CD14-positive monocyte (primary cell): ENCODE measurements around the gene RASA2. TPM values are rescaled to one million over a fixed set of nuclear protein-coding genes. Genes with fewer than 3 reads are reported as not detected.
A peak's percentile ranks its signal among the peaks of the same experiment; 100 is the strongest.

Experiments used
- DNase-seq, 3 donors: peaks; one replicate each; pipeline ENCODE4 v3.0.0-alpha.2; 2011 to 2022
- H2AFZ ChIP-seq: 2 replicates; pipeline ENCODE4 v1.6.0; 2012; ENCODE audit warnings: mild to moderate bottlenecking, low read depth, low read length, inconsistent platforms; ENCODE audit not compliant: insufficient read depth, poor library complexity, severe bottlenecking
- H3K27ac ChIP-seq, 2 donors: 1 replicate in 1 of 2; 2 replicates in 1 of 2; pipeline ENCODE4 v1.5.1; 2012 to 2013; ENCODE audit warnings: low read length in 2 of 2, control low read depth in 1 of 2, inconsistent platforms in 1 of 2, low read depth in 1 of 2, mild to moderate bottlenecking in 1 of 2
- H3K27me3 ChIP-seq, 2 donors: one replicate each; pipeline versions ENCODE4 v1.6.0 to v1.6.1; 2011 to 2013; ENCODE audit warnings: low read length in 2 of 2; ENCODE audit not compliant: control insufficient read depth in 2 of 2, insufficient read depth in 2 of 2
- H3K36me3 ChIP-seq, 2 donors: replicated peaks in 1 of 2; 1 replicate in 1 of 2; 2 replicates in 1 of 2; pipeline versions ENCODE4 v1.5.1 to v1.6.1; 2012 to 2013; ENCODE audit warnings: low read length in 2 of 2, control low read depth in 1 of 2, inconsistent platforms in 1 of 2, mild to moderate bottlenecking in 1 of 2; ENCODE audit not compliant: insufficient read depth in 2 of 2, control insufficient read depth in 1 of 2
- H3K4me1 ChIP-seq, 2 donors: 1 replicate in 1 of 2; 2 replicates in 1 of 2; pipeline versions ENCODE4 v1.5.1 to v1.6.1; 2012 to 2013; ENCODE audit warnings: low read length in 2 of 2, control low read depth in 1 of 2, inconsistent platforms in 1 of 2, mild to moderate bottlenecking in 1 of 2, moderate library complexity in 1 of 2; ENCODE audit not compliant: insufficient read depth in 2 of 2, control insufficient read depth in 1 of 2
- H3K4me2 ChIP-seq: replicated peaks from 2 replicates; pipeline ENCODE3; 2012; ENCODE audit warnings: low read length, moderate library complexity, mild to moderate bottlenecking; ENCODE audit not compliant: poor library complexity, severe bottlenecking; ENCODE audit errors: extremely low read depth
- H3K4me3 ChIP-seq, 3 experiments: fragments of 200-600 bp in 1 of 3; sonication (generic) in 1 of 3; replicated peaks in 1 of 3; 1 replicate in 2 of 3; 2 replicates in 1 of 3; pipeline ENCODE4 v1.5.1; 2011 to 2013; ENCODE audit warnings: low read length in 3 of 3, mild to moderate bottlenecking in 3 of 3, control low read depth in 2 of 3, low read depth in 2 of 3, inconsistent platforms in 1 of 3, moderate library complexity in 1 of 3
- H3K79me2 ChIP-seq: 2 replicates; pipeline ENCODE4 v1.6.0; 2012; ENCODE audit warnings: mild to moderate bottlenecking, control low read depth, inconsistent platforms, low read length, moderate library complexity; ENCODE audit not compliant: insufficient read depth
- H3K9ac ChIP-seq: 2 replicates; pipeline ENCODE4 v1.6.0; 2017; ENCODE audit warnings: low read length, mild to moderate bottlenecking; ENCODE audit not compliant: insufficient read depth, poor library complexity, severe bottlenecking
- H3K9me3 ChIP-seq, 2 donors: replicated peaks in 1 of 2; 1 replicate in 1 of 2; 2 replicates in 1 of 2; pipeline versions ENCODE4 v1.5.1 to v1.6.1; 2012 to 2013; ENCODE audit warnings: low read length in 2 of 2, control low read depth in 1 of 2; ENCODE audit not compliant: control insufficient read depth in 1 of 2, insufficient read depth in 1 of 2
- H4K20me1 ChIP-seq: 2 replicates; pipeline ENCODE4 v1.6.0; 2012; ENCODE audit warnings: mild to moderate bottlenecking, low read length, control low read depth, moderate library complexity; ENCODE audit not compliant: insufficient read depth
- H3K27ac Mint-ChIP-seq, 7 donors: one replicate each; pipeline ENCODE4 v1.8.0; 2020; ENCODE audit warnings: mild to moderate bottlenecking in 7 of 7, mixed read lengths in 7 of 7, moderate library complexity in 6 of 7, inconsistent platforms in 2 of 7
- H3K27me3 Mint-ChIP-seq, 3 donors: one replicate each; pipeline ENCODE4 v1.8.0; 2021 to 2022; ENCODE audit warnings: low read depth in 3 of 3, mild to moderate bottlenecking in 3 of 3, mixed read lengths in 3 of 3, moderate library complexity in 3 of 3, inconsistent platforms in 1 of 3
- H3K36me3 Mint-ChIP-seq, 2 donors: one replicate each; pipeline ENCODE4 v1.8.0; 2020; ENCODE audit warnings: mixed read lengths in 2 of 2, inconsistent platforms in 1 of 2, mild to moderate bottlenecking in 1 of 2
- H3K4me1 Mint-ChIP-seq: one replicate; pipeline ENCODE4 v1.8.0; 2020; ENCODE audit warnings: mild to moderate bottlenecking, mixed read lengths
- H3K4me3 Mint-ChIP-seq, 2 donors: one replicate each; pipeline ENCODE4 v1.8.0; 2020; ENCODE audit warnings: mild to moderate bottlenecking in 2 of 2, mixed read lengths in 2 of 2, moderate library complexity in 1 of 2
- H3K9me3 Mint-ChIP-seq, 7 donors: one replicate each; pipeline ENCODE4 v1.8.0; 2020 to 2022; ENCODE audit warnings: mixed read lengths in 7 of 7, mild to moderate bottlenecking in 6 of 7, moderate library complexity in 6 of 7, inconsistent platforms in 2 of 7
- CTCF ChIP-seq: fragments of 200-600 bp; IDR thresholded peaks from one replicate; pipeline ENCODE4 v1.8.0; 2022; ENCODE audit warnings: antibody characterized with exemption, mild to moderate bottlenecking
- WGBS: methylation state at CpG from one replicate; pipeline ENCODE4 v1.1.5; 2013; ENCODE audit warnings: missing lambda C conversion rate; ENCODE audit not compliant: insufficient coverage; 5-methylcytosine and 5-hydroxymethylcytosine counted together
- intact Hi-C, 2 donors: fragments of 100-400 bp; cut with micrococcal nuclease; formaldehyde crosslinking; loops; one replicate each; pipeline versions ENCODE4 v1.15.0 to v1.15.1; 2023
- polyA minus RNA-seq: library from RNA; depleted of rRNA, polyadenylated mRNA; stranded (reverse); fragments of >200 nt; gene quantifications from 2 replicates; pipeline ENCODE4 v1.2.3, GENCODE V29; 2012
- polyA plus RNA-seq, 3 donors: library from polyadenylated mRNA; depleted of rRNA in 1 of 3; unstranded in 2 of 3; stranded (reverse) in 1 of 3; fragments of 300-500 nt in 2 of 3; fragments of >200 nt in 1 of 3; fragmentation: Illumina TruSeq in 2 of 3; gene quantifications; 1 replicate in 2 of 3; 2 replicates in 1 of 3; pipeline ENCODE4 v1.2.3, GENCODE V29; 2012 to 2021
- total RNA-seq, 12 experiments: library from RNA in 1 of 12; stranded (reverse) in 1 of 12; fragments of 120-200 nt in 1 of 12; gene quantifications; one replicate each; pipeline ENCODE4 v1.2.4 and lab custom pipeline; 2013 to 2026; ENCODE audit warnings: mixed read lengths in 6 of 12, inconsistent platforms in 1 of 12

Gene RASA2, protein sequence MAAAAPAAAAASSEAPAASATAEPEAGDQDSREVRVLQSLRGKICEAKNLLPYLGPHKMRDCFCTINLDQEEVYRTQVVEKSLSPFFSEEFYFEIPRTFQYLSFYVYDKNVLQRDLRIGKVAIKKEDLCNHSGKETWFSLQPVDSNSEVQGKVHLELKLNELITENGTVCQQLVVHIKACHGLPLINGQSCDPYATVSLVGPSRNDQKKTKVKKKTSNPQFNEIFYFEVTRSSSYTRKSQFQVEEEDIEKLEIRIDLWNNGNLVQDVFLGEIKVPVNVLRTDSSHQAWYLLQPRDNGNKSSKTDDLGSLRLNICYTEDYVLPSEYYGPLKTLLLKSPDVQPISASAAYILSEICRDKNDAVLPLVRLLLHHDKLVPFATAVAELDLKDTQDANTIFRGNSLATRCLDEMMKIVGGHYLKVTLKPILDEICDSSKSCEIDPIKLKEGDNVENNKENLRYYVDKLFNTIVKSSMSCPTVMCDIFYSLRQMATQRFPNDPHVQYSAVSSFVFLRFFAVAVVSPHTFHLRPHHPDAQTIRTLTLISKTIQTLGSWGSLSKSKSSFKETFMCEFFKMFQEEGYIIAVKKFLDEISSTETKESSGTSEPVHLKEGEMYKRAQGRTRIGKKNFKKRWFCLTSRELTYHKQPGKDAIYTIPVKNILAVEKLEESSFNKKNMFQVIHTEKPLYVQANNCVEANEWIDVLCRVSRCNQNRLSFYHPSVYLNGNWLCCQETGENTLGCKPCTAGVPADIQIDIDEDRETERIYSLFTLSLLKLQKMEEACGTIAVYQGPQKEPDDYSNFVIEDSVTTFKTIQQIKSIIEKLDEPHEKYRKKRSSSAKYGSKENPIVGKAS
- total RNA-seq (2013): 19.0 TPM
- polyA plus RNA-seq: 10 to 100 TPM in 1 of 3 donors, 1 to 10 TPM in 2; 7.0 to 13.5 (median 8.8) TPM
- 6.6 and 7.3 TPM in 2 replicates for polyA minus RNA-seq
- total RNA-seq (lab: John Stamatoyannopoulos, UW): 27.2 to 121 (median 82.0) reads per million in 11 experiments

DNA sequence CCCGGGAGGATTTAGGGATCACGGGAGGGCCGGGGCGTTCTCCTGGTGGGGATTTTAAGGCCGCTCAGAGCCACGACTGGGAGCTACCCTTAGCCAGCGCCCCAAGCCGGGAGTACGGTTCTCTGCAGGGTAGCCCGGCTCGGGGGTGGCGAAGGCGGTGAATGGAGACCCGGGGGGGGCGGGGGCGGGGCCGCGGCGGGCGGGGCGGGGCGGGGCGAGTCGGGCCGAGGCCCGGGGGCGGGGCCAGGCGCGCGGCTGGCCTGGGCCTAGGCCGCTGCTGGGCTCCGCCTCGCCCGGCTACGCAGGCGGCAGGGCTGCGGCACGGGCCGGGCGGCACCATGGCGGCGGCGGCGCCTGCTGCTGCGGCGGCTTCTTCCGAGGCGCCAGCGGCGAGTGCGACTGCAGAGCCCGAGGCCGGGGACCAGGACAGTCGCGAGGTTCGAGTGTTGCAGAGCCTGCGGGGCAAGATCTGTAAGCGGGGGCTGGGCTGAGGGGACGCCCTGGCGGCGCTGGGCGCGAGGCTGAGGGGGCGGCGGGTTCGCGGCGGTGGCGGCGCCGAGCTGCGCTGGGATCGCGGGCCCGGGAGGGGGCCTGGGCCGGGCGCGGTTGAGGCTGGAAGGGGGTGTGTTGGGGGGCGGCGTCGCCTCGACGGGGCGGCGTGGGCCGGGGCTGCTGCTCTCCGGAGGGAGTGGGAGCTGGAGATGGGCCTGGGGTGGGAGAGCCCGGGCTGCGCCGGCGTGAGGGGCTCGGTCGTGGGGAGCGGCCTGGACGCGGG is at the start of gene RASA2:
RASA2 (plus strand) TSS at position 282 of the 775 bp plus-strand sequence; CDS start at position 339, 57 bp downstream.
- Mint-ChIP-seq H3K36me3 (peaks cover 14 to 24% of the 10 kb centered on the region in 2 donors), H3K27me3 (peaks cover 0 to 2% (median 0%) of the 10 kb centered on the region in 3 donors), H3K4me3 (peak within 1 kb of the TSS; percentile 83 to 91), H3K9me3 (peaks cover 0 to 3% (median 0%) of the 10 kb centered on the region in 7 donors), H3K27ac (peak within 1 kb of the TSS; percentile 91 to 98 (median 97)), H3K4me1 (peaks cover 75% of the 10 kb centered on the region)
- Histone ChIP-seq H3K27ac (peak within 1 kb of the TSS; percentile 84 to 88), H3K9me3 (no peaks in the 10 kb centered on the region), H3K4me1 (peaks cover 61 to 69% of the 10 kb centered on the region in 2 donors), H3K4me2 (peak within 1 kb of the TSS; percentile 87), H3K27me3 (no peaks in the 10 kb centered on the region), H3K9ac (peak within 1 kb of the TSS; percentile 94), H3K36me3 (no peaks in the 10 kb centered on the region), H3K4me3 (peak within 1 kb of the TSS; percentile 55 to 83 (median 82)), H4K20me1 (peaks cover 40% of the 10 kb centered on the region), H3K79me2 (peaks cover 50% of the 10 kb centered on the region), H2AFZ (peak within 1 kb of the TSS; percentile 75)
- TF ChIP-seq CTCF: no peak
- WGBS: under 1% methylated on average over 91 of the region's 96 CpGs
- DNase-seq: peak; percentile 44 to 66 (median 66)
- intact Hi-C loops: loop anchor here in 1 of 2 donors (10.0 kb wide), 1 partner anchor 248 kb away; the partner anchor contains the start of gene RNF7
